Muscle of leg (tissue), 11 donors: ENCODE data around the gene DCTN5. TPM values are rescaled to one million over a fixed set of nuclear protein-coding genes. Genes with fewer than 3 reads are reported as not detected.

Source experiments
- DNase-seq: peaks from one replicate; pipeline ENCODE4 v3.0.0; 2013
- H3K27ac ChIP-seq: one replicate; pipeline ENCODE4 v1.5.1; 2013; ENCODE audit warnings: mild to moderate bottlenecking, low read length, control low read depth
- H3K27me3 ChIP-seq: one replicate; pipeline ENCODE4 v1.6.1; 2013; ENCODE audit warnings: low read length; ENCODE audit not compliant: control insufficient read depth, insufficient read depth
- H3K36me3 ChIP-seq: one replicate; pipeline ENCODE4 v1.6.1; 2013; ENCODE audit warnings: low read length; ENCODE audit not compliant: control insufficient read depth, insufficient read depth
- H3K4me1 ChIP-seq: one replicate; pipeline ENCODE4 v1.6.1; 2013; ENCODE audit warnings: low read length; ENCODE audit not compliant: control insufficient read depth, insufficient read depth
- H3K4me3 ChIP-seq: one replicate; pipeline ENCODE4 v1.5.1; 2013; ENCODE audit warnings: low read length, control low read depth
- H3K9me3 ChIP-seq: replicated peaks from 2 replicates; pipeline ENCODE4 v1.6.1; 2013; ENCODE audit warnings: low read depth, low read length; ENCODE audit not compliant: control insufficient read depth
- WGBS: methylation state at CpG from one replicate; pipeline ENCODE4 v1.1.5; 2013; ENCODE audit warnings: missing lambda C conversion rate; ENCODE audit not compliant: insufficient coverage; 5-methylcytosine and 5-hydroxymethylcytosine counted together
- polyA plus RNA-seq, 8 donors: library from polyadenylated mRNA; unstranded; fragments of 120-200 nt; gene quantifications; one replicate each; pipeline versions ENCODE4 v1.2.1 to v1.2.3, GENCODE V29; 2013; ENCODE audit warnings: inconsistent platforms in 1 of 8, low replicate concordance in 1 of 8; ENCODE audit not compliant: insufficient read length in 8 of 8, insufficient read depth in 1 of 8
- total RNA-seq: library from RNA; stranded (reverse); fragments of 120-200 nt; gene quantifications from one replicate; pipeline ENCODE4 v1.2.4, GENCODE V29; 2013

DCTN5 gene
- total and polyA plus RNA-seq, 9 donors = 33.2 to 47.3 (median 41.7) TPM

- no peak for DNase-seq
- no peak overlapping the region for H3K4me3 ChIP-seq
- H3K27ac ChIP-seq = no peak overlapping the region
- no peaks in the 10 kb centered on the region for H3K4me1 ChIP-seq
- no peaks in the 10 kb centered on the region for H3K27me3 ChIP-seq
- no peaks in the 10 kb centered on the region for H3K9me3 ChIP-seq
- no CpG with 5 or more reads among the region's 4 CpGs for WGBS
- H3K36me3 ChIP-seq = peaks cover 9% of the 10 kb centered on the region
Observed at GRCh38 chr16:23650674-23651416, 9.6 kb downstream of the DCTN5 start.

DNA sequence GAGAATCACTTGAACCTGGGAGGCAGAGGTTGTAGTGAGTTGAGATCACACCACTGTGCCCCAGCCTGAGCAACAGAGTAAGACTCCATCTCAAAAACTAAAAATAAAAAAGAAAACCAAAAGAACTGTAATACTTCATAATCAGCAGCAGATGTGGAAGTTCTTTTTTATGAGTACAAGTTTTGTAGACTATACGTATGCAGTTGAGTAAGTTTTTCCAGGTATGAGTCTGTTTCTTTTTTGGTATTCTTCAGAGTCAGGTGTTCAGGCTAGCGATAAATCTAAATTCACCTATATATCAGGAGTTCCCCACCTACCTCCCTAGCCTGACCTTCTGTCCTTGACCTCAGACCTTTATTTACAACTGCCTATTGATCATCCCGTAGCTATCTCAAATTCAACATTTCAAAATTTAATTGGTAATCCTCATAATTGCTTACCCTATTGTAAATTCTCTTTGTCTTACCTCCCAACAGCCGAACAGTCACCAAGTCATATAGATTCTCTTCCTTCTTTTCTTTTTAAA, 10.7 kb downstream of the DCTN5 start:
- DNase-seq = no peak
- H3K4me1 ChIP-seq = no peaks in the 10 kb centered on the region
- 86% methylated on average over 1 of the region's 4 CpGs for WGBS
- H3K27ac ChIP-seq = no peak overlapping the region
- H3K36me3 ChIP-seq = peaks cover 10% of the 10 kb centered on the region
- H3K4me3 ChIP-seq = no peak overlapping the region
- no peaks in the 10 kb centered on the region for H3K9me3 ChIP-seq
- H3K27me3 ChIP-seq = no peaks in the 10 kb centered on the region

- H3K27me3 ChIP-seq = no peaks in the 10 kb centered on the region
- H3K9me3 ChIP-seq = no peaks in the 10 kb centered on the region
- H3K4me1 ChIP-seq = no peaks in the 10 kb centered on the region
- H3K27ac ChIP-seq = no peak overlapping the region
- H3K4me3 ChIP-seq = no peak overlapping the region
- peaks cover 76% of the 10 kb centered on the region for H3K36me3 ChIP-seq
- DNase-seq = no peak
- WGBS = no CpG with 5 or more reads among the region's 2 CpGs
Observed at GRCh38 chr16:23663918-23664317, 22.7 kb downstream of the DCTN5 start.

DNA sequence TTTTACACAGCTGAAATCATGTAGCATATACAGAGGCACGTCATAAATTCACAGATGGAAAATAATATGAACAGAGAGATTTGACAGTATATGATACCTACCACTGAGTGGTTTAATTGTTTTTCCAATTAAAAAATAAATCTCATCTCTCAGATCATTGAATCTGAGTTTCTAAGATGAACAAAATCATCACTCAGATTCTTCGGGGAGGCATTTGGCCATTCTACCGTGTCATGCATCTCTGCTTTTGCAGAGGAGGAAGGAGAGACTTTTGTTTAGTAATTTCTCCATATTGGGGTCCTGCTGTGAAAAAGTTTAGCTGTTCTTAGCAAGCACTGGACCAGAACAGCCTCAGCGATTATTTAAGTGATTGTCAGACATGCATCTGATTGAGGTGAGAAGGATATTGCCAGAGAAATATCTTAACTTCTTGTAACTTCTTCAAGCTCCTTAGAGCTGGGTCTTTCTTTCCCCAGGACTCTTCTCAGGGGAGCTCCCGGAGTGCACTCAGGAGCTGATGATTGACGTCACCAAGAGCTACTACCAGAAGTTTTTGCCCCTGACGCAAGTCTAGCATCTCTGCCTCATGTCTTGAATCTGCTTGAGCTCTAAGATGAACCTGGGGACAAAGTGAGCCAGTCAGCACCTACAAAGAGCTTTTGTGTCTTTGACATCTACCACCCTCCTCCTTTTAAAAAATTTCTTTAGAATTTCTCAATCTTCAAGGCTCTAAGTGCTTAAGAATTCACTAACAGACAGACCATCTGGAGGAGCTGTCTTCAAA, 25.5 kb downstream of the DCTN5 start:
- Histone ChIP-seq H3K4me3 (no peak overlapping the region), H3K27ac (no peak overlapping the region), H3K27me3 (no peaks in the 10 kb centered on the region), H3K36me3 (peaks cover 87% of the 10 kb centered on the region), H3K9me3 (no peaks in the 10 kb centered on the region), H3K4me1 (no peaks in the 10 kb centered on the region)
- 90% methylated on average over 3 of the region's 7 CpGs for WGBS
- no peak for DNase-seq

DNA sequence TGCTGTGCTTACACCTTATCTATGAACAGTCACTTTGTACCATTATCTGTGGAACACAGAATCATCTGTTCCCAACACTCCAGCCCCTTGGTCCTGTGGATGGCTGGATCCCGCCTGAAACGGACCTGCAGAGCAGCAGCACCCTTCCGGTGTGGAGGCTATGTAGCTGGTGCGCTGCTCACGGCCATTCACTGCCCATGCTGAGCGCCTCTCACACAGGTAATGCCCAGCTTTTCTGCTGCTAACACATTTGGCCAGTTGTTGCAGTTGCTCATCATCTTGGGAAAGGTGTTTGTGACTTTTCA, 26.0 kb downstream of the DCTN5 start:
- Histone ChIP-seq H3K4me3 (no peak overlapping the region), H3K27me3 (no peaks in the 10 kb centered on the region), H3K36me3 (peaks cover 87% of the 10 kb centered on the region), H3K9me3 (no peaks in the 10 kb centered on the region), H3K27ac (no peak overlapping the region), H3K4me1 (no peaks in the 10 kb centered on the region)
- DNase-seq = no peak
- 83% methylated on average over 6 of the region's 6 CpGs for WGBS

- Histone ChIP-seq H3K9me3 (no peaks in the 10 kb centered on the region), H3K4me1 (no peaks in the 10 kb centered on the region), H3K27me3 (no peaks in the 10 kb centered on the region), H3K27ac (no peak overlapping the region), H3K36me3 (peaks cover 80% of the 10 kb centered on the region), H3K4me3 (no peak overlapping the region)
- 100% methylated on average over 1 of the region's 1 CpG for WGBS
- no peak for DNase-seq
Observed at GRCh38 chr16:23668225-23668624, 27.0 kb downstream of the DCTN5 start.

- no peak for DNase-seq
- H3K27me3 ChIP-seq = no peaks in the 10 kb centered on the region
- no peaks in the 10 kb centered on the region for H3K4me1 ChIP-seq
- no peak overlapping the region for H3K4me3 ChIP-seq
- H3K27ac ChIP-seq = no peak overlapping the region
- peaks cover 76% of the 10 kb centered on the region for H3K36me3 ChIP-seq
- WGBS = 67% methylated on average over 1 of the region's 4 CpGs
- H3K9me3 ChIP-seq = no peaks in the 10 kb centered on the region
Observed at GRCh38 chr16:23668873-23669272, 27.6 kb downstream of the DCTN5 start.

GRCh38 chr16:23670137-23670776, 29.0 kb downstream of the DCTN5 start:
- H3K27ac ChIP-seq = no peak overlapping the region
- no peaks in the 10 kb centered on the region for H3K9me3 ChIP-seq
- H3K27me3 ChIP-seq = no peaks in the 10 kb centered on the region
- 63% methylated on average over 1 of the region's 4 CpGs for WGBS
- no peak overlapping the region for H3K4me3 ChIP-seq
- H3K4me1 ChIP-seq = peaks cover 2% of the 10 kb centered on the region
- no peak for DNase-seq
- H3K36me3 ChIP-seq = peaks cover 66% of the 10 kb centered on the region

GRCh38 chr16:23673971-23674614, 32.8 kb downstream of the DCTN5 start:
- peak; percentile 30 for DNase-seq
- Histone ChIP-seq H3K27ac (no peak overlapping the region), H3K4me3 (no peak overlapping the region), H3K4me1 (peaks cover 9% of the 10 kb centered on the region), H3K9me3 (no peaks in the 10 kb centered on the region), H3K36me3 (peaks cover 40% of the 10 kb centered on the region), H3K27me3 (no peaks in the 10 kb centered on the region)
- 75% methylated on average over 8 of the region's 8 CpGs for WGBS
